Gastroesophageal sphincter (tissue), 4 donors: Measurements from ENCODE around the gene VPS37D. TPM values are rescaled to one million over a fixed set of nuclear protein-coding genes. Genes with fewer than 3 reads are reported as not detected.

Experiments
- ATAC-seq: fragments of 150-250 bp; one replicate; pipeline ENCODE4 v1.9.1; 2016; ENCODE audit warnings: mild to moderate bottlenecking, moderate library complexity
- H3K27ac ChIP-seq, 4 donors: fragments of 200-600 bp; sonication (generic) in 3 of 4; 1 replicate in 3 of 4; 2 replicates in 1 of 4; pipeline ENCODE4 v1.5.1; 2016 to 2019
- H3K27me3 ChIP-seq: fragments of 200-600 bp; sonication (generic); one replicate; pipeline ENCODE4 v1.5.1; 2019
- H3K36me3 ChIP-seq, 2 donors: fragments of 200-600 bp; sonication (generic); one replicate each; pipeline ENCODE4 v1.5.1; 2019; ENCODE audit warnings: control low read depth in 1 of 2
- H3K4me1 ChIP-seq, 3 donors: fragments of 200-600 bp; sonication (generic); 1 replicate in 2 of 3; 2 replicates in 1 of 3; pipeline ENCODE4 v1.5.1; 2016 to 2019; ENCODE audit warnings: control low read depth in 2 of 3
- H3K4me3 ChIP-seq, 2 donors: fragments of 200-600 bp; sonication (generic); one replicate each; pipeline ENCODE4 v1.5.1; 2019; ENCODE audit warnings: mild to moderate bottlenecking in 1 of 2, moderate library complexity in 1 of 2
- H3K9me3 ChIP-seq, 3 donors: fragments of 200-600 bp; sonication (generic); one replicate each; pipeline ENCODE4 v1.5.1; 2017 to 2019; ENCODE audit warnings: control low read depth in 2 of 3
- EP300 ChIP-seq: sonication (generic); formaldehyde crosslinking; IDR thresholded peaks from one replicate; pipeline ENCODE4 v1.6.1; 2017; ENCODE audit warnings: antibody characterized with exemption, mild to moderate bottlenecking
- POLR2A ChIP-seq, 2 donors: fragments of 450-650 bp; IDR thresholded peaks; one replicate each; pipeline ENCODE4 v1.6.1; 2017; ENCODE audit warnings: antibody characterized with exemption in 2 of 2, mild to moderate bottlenecking in 2 of 2, moderate library complexity in 1 of 2
- POLR2AphosphoS5 ChIP-seq: sonication (generic); formaldehyde crosslinking; IDR thresholded peaks from one replicate; pipeline ENCODE4 v1.6.1; 2017; ENCODE audit warnings: antibody characterized with exemption
- WGBS, 2 donors: methylation state at CpG; one replicate each; pipeline ENCODE4 v1.1.5; 2018; ENCODE audit warnings: low coverage in 1 of 2; 5-methylcytosine and 5-hydroxymethylcytosine counted together
- total RNA-seq, 4 donors: library from RNA; depleted of rRNA; stranded (reverse); fragments of >200 nt; gene quantifications; one replicate each; pipeline ENCODE4 v1.1.0, GENCODE V29; 2016
- TF ChIP-seq, protein P1 (sequence below), 4 experiments: fragments of 200-600 bp in 2 of 4; fragments of 450-650 bp in 2 of 4; sonication (generic) in 1 of 4; IDR thresholded peaks; one replicate each; pipeline ENCODE4 v1.5.1; 2017 to 2019; ENCODE audit warnings: antibody characterized with exemption in 4 of 4, mild to moderate bottlenecking in 2 of 4, moderate library complexity in 2 of 4

The VPS37D gene
- total RNA-seq, 4 donors from 2014 or later = 2.6 to 7.0 (median 3.2) TPM

DNA sequence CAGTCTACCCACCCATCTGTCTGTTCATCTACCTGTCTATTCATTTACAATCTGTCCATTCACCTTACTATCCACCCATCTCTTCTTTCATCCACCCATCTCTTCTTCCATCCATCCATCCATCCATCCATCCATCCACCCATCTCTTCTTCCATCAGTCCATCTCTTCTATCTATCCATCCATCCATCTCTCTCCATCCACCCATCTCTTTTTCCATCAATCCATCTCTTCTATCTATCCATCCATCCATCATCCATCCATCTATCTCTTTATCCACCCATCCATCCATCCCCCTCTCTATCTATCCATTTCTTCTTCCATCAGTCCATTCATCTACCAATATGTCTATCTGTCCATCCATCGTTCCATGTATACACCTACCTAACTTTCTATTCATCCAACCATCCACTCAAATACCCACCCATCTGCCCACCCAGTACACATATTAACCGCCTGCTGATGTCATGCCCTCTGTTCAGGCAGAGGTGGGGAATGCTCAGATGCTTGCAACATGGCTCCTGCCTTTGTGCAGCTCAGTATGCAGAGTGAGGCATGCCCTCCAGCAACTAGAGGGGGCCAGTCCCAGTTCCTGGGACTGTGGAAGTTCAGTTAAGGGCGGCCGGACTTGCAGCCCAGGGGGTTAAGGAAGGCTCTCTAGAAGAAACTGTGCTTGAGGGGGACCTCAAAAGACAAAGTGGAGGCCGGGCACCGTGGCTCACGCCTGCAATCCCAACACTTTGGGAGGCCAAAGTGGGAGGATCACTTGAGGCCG lies 32.0 kb upstream of the VPS37D start:
- Histone ChIP-seq H3K4me1 (no peaks in the 10 kb centered on the region), H3K9me3 (no peaks in the 10 kb centered on the region), H3K4me3 (no peak overlapping the region), H3K36me3 (no peaks in the 10 kb centered on the region), H3K27me3 (peaks cover 38% of the 10 kb centered on the region), H3K27ac (no peak overlapping the region)
- 95% methylated on average over 2 to 4 of the region's 8 CpGs for WGBS, 2 donors
- no peak for ATAC-seq
- TF ChIP-seq EP300 (no peak), POLR2A (IDR thresholded peaks at IDR 0.05) (no peak), POLR2AphosphoS5 (no peak)
- TF ChIP-seq, protein P1, sequence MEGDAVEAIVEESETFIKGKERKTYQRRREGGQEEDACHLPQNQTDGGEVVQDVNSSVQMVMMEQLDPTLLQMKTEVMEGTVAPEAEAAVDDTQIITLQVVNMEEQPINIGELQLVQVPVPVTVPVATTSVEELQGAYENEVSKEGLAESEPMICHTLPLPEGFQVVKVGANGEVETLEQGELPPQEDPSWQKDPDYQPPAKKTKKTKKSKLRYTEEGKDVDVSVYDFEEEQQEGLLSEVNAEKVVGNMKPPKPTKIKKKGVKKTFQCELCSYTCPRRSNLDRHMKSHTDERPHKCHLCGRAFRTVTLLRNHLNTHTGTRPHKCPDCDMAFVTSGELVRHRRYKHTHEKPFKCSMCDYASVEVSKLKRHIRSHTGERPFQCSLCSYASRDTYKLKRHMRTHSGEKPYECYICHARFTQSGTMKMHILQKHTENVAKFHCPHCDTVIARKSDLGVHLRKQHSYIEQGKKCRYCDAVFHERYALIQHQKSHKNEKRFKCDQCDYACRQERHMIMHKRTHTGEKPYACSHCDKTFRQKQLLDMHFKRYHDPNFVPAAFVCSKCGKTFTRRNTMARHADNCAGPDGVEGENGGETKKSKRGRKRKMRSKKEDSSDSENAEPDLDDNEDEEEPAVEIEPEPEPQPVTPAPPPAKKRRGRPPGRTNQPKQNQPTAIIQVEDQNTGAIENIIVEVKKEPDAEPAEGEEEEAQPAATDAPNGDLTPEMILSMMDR (IDR thresholded peaks at IDR 0.05) = no peak

DNA sequence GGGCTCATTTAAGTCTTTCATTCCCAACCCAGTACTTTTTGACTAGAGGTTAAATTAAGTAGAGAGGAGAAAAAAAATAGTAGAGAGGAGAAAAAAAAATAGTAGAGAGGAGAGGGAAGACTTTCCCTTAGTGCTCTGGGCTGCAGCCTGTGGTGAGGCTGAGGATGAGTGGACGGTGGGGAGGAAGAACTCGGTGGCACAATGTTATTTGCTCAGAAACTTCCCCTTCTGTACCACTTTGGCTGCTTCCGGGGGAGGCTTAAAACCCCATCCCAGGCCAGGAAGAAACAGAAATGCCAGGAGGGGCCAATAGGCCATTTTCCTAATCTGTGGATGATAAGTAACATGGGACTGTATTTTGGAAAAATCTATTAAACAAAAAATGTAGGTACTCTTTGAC lies 28.7 kb upstream of the VPS37D start:
- H3K4me3 ChIP-seq = no peak overlapping the region
- no peak overlapping the region for H3K27ac ChIP-seq
- ATAC-seq = no peak
- H3K9me3 ChIP-seq = peaks cover 0 to 15% (median 0%) of the 10 kb centered on the region in 3 donors
- no peaks in the 10 kb centered on the region for H3K4me1 ChIP-seq
- TF ChIP-seq POLR2A (IDR thresholded peaks at IDR 0.05) (no peak), POLR2AphosphoS5 (no peak), EP300 (no peak)
- TF ChIP-seq, protein P1 (IDR thresholded peaks at IDR 0.05) = no peak
- no peaks in the 10 kb centered on the region for H3K36me3 ChIP-seq
- 56% methylated on average over 3 of the region's 3 CpGs; no CpG with 5 or more reads in 1 of the 2 donors for WGBS, 2 donors
- H3K27me3 ChIP-seq = peaks cover 31% of the 10 kb centered on the region

DNA sequence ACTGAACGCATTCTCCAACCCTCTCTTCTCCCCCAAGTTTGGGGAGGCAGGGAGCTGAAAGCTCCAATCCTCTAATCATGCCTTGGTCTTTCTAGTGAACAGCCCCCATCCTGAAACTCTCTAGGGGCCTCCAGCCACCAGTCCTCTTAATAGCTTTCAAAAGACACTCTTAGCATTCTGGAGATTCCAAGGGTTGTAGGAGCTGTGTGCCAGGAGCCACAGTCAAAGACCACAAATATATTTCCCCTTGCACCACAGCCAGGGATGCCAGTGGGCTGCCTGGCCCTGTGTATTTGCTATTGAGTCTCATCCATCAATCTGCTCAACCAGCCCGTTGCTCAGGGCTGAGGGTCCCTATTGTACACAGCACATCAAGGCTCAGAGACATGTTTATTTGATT lies 24.8 kb upstream of the VPS37D start:
- peaks cover 0 to 5% (median under 1%) of the 10 kb centered on the region in 3 donors for H3K4me1 ChIP-seq
- H3K27me3 ChIP-seq = peaks cover 60% of the 10 kb centered on the region
- H3K4me3 ChIP-seq = no peak overlapping the region
- 11 to 38% methylated on average over 1 of the region's 2 CpGs for WGBS, 2 donors
- no peak for ATAC-seq
- no peaks in the 10 kb centered on the region for H3K36me3 ChIP-seq
- peaks cover 0 to 15% (median 0%) of the 10 kb centered on the region in 3 donors for H3K9me3 ChIP-seq
- H3K27ac ChIP-seq = no peak overlapping the region
- TF ChIP-seq, protein P1 (IDR thresholded peaks at IDR 0.05) = no peak
- TF ChIP-seq POLR2AphosphoS5 = no peak
- no peak for TF ChIP-seq EP300
- no peak for TF ChIP-seq POLR2A (IDR thresholded peaks at IDR 0.05)

DNA sequence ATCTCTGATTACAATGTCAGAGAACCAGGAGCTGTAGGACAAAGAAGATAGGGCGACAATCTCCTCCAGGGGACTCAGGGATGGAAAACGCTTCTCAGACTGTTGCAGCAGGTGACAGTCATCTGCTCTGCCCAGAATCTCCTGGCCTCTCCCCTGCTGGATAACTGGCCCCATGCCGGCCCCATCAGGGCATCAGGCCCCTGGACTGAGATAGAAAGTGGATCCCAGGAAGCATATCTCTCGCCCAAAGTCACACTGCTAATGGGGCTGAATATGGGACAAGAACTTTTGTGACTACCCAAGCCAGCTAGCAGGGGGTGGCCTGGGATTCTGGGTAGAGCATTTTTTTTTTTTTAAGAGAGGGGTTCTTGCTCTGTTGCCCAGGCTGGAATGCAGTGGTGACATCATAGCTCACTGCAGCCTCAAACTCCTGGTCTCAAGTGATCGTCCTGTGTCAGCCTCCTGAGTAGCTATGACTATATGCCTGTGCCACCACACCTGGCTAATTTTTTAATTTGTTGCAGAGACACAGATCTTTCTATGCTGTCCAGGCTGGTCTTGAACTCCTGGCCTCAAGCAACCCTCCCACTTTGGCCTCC lies 22.8 kb upstream of the VPS37D start:
- peaks cover 0 to 15% (median 0%) of the 10 kb centered on the region in 3 donors for H3K9me3 ChIP-seq
- no peak overlapping the region for H3K27ac ChIP-seq
- peaks cover 0 to 11% (median 3%) of the 10 kb centered on the region in 3 donors for H3K4me1 ChIP-seq
- ATAC-seq = no peak
- H3K27me3 ChIP-seq = peaks cover 80% of the 10 kb centered on the region
- no peaks in the 10 kb centered on the region for H3K36me3 ChIP-seq
- no peak overlapping the region for H3K4me3 ChIP-seq
- WGBS, 2 donors = 42 to 50% methylated on average over 2 to 3 of the region's 5 CpGs
- no peak for TF ChIP-seq POLR2A (IDR thresholded peaks at IDR 0.05)
- no peak for TF ChIP-seq POLR2AphosphoS5
- TF ChIP-seq, protein P1 (IDR thresholded peaks at IDR 0.05) = no peak
- no peak for TF ChIP-seq EP300
